Keratinocyte (primary cell): ENCODE measurements around the gene GPR158.

Source experiments
- CTCF ChIP-seq, 3 experiments: IDR thresholded peaks in 1 of 3; conservative IDR thresholded peaks in 1 of 3; optimal IDR thresholded peaks in 1 of 3; 2 replicates in 2 of 3; 3 replicates in 1 of 3; pipeline versions ENCODE3 to v1.5.1; 2011; ENCODE audit warnings: low read length in 3 of 3, mild to moderate bottlenecking in 3 of 3, moderate library complexity in 2 of 3, control low read depth in 1 of 3, inconsistent platforms in 1 of 3; ENCODE audit not compliant: insufficient read depth in 2 of 3; ENCODE audit errors: extremely low read depth in 1 of 3
- EZH2 ChIP-seq: IDR thresholded peaks from one replicate; pipeline ENCODE4 v1.6.1; 2012; ENCODE audit warnings: inconsistent platforms, mild to moderate bottlenecking, low read length, moderate library complexity

- TF ChIP-seq CTCF (optimal IDR thresholded peaks at IDR 0.05 in 1 of 3, IDR thresholded peaks at IDR 0.05 in 1 of 3, conservative IDR thresholded peaks at IDR 0.05 in 1 of 3; ENCODE audit: extremely low read depth in 1 of 3, insufficient read depth in 2 of 3, low read length in 3 of 3) (no peak), EZH2 (no peak)
These were observed 57.0 kb downstream of the GPR158 start for GRCh38 chr10:25231751-25232150.
